Osteoblast (primary cell): Measurements from ENCODE around the gene XDH. TPM values are rescaled to one million over a fixed set of nuclear protein-coding genes. Genes with fewer than 3 reads are reported as not detected.

Experiments used
- DNase-seq: peaks from one replicate; pipeline ENCODE4 v3.0.0; 2011; ENCODE audit warnings: low spot score, mixed read lengths; ENCODE audit not compliant: insufficient read length; ENCODE audit errors: missing footprints
- H2AFZ ChIP-seq: 2 replicates; pipeline ENCODE4 v1.6.0; 2011; ENCODE audit warnings: mild to moderate bottlenecking, low read length
- H3K27ac ChIP-seq: 2 replicates; pipeline ENCODE4 v1.5.1; 2011; ENCODE audit warnings: mild to moderate bottlenecking, low read depth, low read length, moderate library complexity
- H3K27me3 ChIP-seq: 2 replicates; pipeline ENCODE4 v1.6.0; 2012; ENCODE audit warnings: mild to moderate bottlenecking, control low read depth, inconsistent platforms, low read length, moderate library complexity; ENCODE audit not compliant: insufficient read depth
- H3K36me3 ChIP-seq: 2 replicates; pipeline ENCODE4 v1.5.1; 2011; ENCODE audit warnings: mild to moderate bottlenecking, low read length, control low read depth, moderate library complexity; ENCODE audit not compliant: insufficient read depth
- H3K4me1 ChIP-seq: 2 replicates; pipeline ENCODE4 v1.5.1; 2011; ENCODE audit warnings: mild to moderate bottlenecking, low read length, control low read depth, moderate library complexity; ENCODE audit not compliant: insufficient read depth
- H3K4me2 ChIP-seq: 2 replicates; pipeline ENCODE4 v1.6.0; 2011; ENCODE audit warnings: mild to moderate bottlenecking, low read length; ENCODE audit not compliant: insufficient read depth
- H3K4me3 ChIP-seq: fragments of 200-600 bp; sonication (generic); 3 replicates; pipeline ENCODE4 v1.5.1; 2012; ENCODE audit warnings: mild to moderate bottlenecking, low read length, inconsistent platforms; ENCODE audit not compliant: insufficient read depth
- H3K79me2 ChIP-seq: 2 replicates; pipeline ENCODE4 v1.6.0; 2012; ENCODE audit warnings: mild to moderate bottlenecking, low read length, control low read depth, inconsistent platforms; ENCODE audit not compliant: insufficient read depth
- H3K9me3 ChIP-seq: 2 replicates; pipeline ENCODE4 v1.5.1; 2011; ENCODE audit warnings: low read depth, low read length, control low read depth
- H4K20me1 ChIP-seq: 2 replicates; pipeline ENCODE4 v1.6.0; 2012; ENCODE audit warnings: mild to moderate bottlenecking, low read length, control low read depth; ENCODE audit not compliant: insufficient read depth
- CTCF ChIP-seq: IDR thresholded peaks from 2 replicates; pipeline ENCODE4 v1.5.1; 2011; ENCODE audit warnings: mild to moderate bottlenecking, low read depth, low read length, moderate library complexity; ENCODE audit errors: extremely low read depth
- total RNA-seq: library from RNA; depleted of rRNA; stranded (reverse); fragments of >200 nt; gene quantifications from 2 replicates; pipeline ENCODE4 v1.2.3, GENCODE V29; 2012

XDH gene
- total RNA-seq, 1 donor: under 0.01 TPM

- no peaks in the 10 kb centered on the region for H3K27me3 ChIP-seq
- H2AFZ ChIP-seq: no peak overlapping the region
- no peaks in the 10 kb centered on the region for H3K36me3 ChIP-seq
- no peak for DNase-seq
- H3K27ac ChIP-seq: no peak overlapping the region
- H3K9me3 ChIP-seq: no peaks in the 10 kb centered on the region
- no peak overlapping the region for H3K4me2 ChIP-seq
- TF ChIP-seq CTCF: no peak
- H3K4me1 ChIP-seq: no peaks in the 10 kb centered on the region
- no peaks in the 10 kb centered on the region for H3K79me2 ChIP-seq
- no peak overlapping the region for H3K4me3 ChIP-seq
- no peaks in the 10 kb centered on the region for H4K20me1 ChIP-seq
Measured at GRCh38 chr2:31287654-31288053, 126.9 kb downstream of the XDH start.

- Histone ChIP-seq H3K27ac (no peak overlapping the region), H3K27me3 (no peaks in the 10 kb centered on the region), H4K20me1 (no peaks in the 10 kb centered on the region), H3K4me1 (no peaks in the 10 kb centered on the region), H3K4me3 (no peak overlapping the region), H3K9me3 (no peaks in the 10 kb centered on the region), H3K4me2 (no peak overlapping the region), H3K79me2 (no peaks in the 10 kb centered on the region), H3K36me3 (no peaks in the 10 kb centered on the region), H2AFZ (no peak overlapping the region)
- DNase-seq: no peak
- TF ChIP-seq CTCF: no peak
Measured at GRCh38 chr2:31286961-31287550, 127.5 kb downstream of the XDH start.

GRCh38 chr2:31286230-31286629 is 128.3 kb downstream of the XDH start:
- TF ChIP-seq CTCF: no peak
- H3K4me3 ChIP-seq: no peak overlapping the region
- no peaks in the 10 kb centered on the region for H3K4me1 ChIP-seq
- H3K9me3 ChIP-seq: no peaks in the 10 kb centered on the region
- H2AFZ ChIP-seq: no peak overlapping the region
- DNase-seq: no peak
- H3K4me2 ChIP-seq: no peak overlapping the region
- H3K27me3 ChIP-seq: no peaks in the 10 kb centered on the region
- no peaks in the 10 kb centered on the region for H3K36me3 ChIP-seq
- H3K27ac ChIP-seq: no peak overlapping the region
- no peaks in the 10 kb centered on the region for H4K20me1 ChIP-seq
- H3K79me2 ChIP-seq: no peaks in the 10 kb centered on the region

Other genes with a start within 250 kb of the XDH start
- gene CAPN14, start 197.2 kb downstream of the XDH start, total RNA-seq: under 0.01 TPM in 2 replicates
- gene EHD3, start 180.6 kb downstream of the XDH start, total RNA-seq: 16.3 and 17.4 TPM in 2 replicates
- not detected in 2 replicates for gene SRD5A2, start 166.2 kb upstream of the XDH start, total RNA-seq